KG1 (cell line): ENCODE measurements around the gene ARL4C.

Source experiments
- DNase-seq: peaks from one replicate; lab custom pipeline; 2025; lab: John Stamatoyannopoulos, UW

ARL4C gene

GRCh38 chr2:234446404-234447076 is 50.3 kb downstream of the ARL4C start:
- peak; percentile 76 for DNase-seq

DNA sequence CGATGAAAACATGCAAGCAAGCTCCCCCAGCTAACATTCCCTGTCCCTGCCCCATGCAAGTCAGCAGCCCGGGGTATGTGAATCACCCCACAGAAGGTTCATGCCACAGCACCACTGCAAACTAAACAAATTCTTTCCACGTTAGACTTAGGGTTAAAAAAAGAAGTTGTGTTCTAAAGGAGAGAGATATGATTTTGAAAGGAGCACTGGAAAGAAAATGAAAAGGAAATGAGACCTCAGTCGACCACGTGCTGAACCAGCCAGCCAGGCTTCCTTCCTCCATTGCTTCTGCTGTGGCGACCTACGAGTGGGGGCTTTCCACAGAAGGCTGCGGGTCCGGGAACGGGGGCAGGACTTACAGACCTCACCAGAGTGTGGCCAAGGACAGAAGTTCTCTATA is 52.0 kb downstream of the ARL4C start:
- DNase-seq, result peak; percentile 72

DNA sequence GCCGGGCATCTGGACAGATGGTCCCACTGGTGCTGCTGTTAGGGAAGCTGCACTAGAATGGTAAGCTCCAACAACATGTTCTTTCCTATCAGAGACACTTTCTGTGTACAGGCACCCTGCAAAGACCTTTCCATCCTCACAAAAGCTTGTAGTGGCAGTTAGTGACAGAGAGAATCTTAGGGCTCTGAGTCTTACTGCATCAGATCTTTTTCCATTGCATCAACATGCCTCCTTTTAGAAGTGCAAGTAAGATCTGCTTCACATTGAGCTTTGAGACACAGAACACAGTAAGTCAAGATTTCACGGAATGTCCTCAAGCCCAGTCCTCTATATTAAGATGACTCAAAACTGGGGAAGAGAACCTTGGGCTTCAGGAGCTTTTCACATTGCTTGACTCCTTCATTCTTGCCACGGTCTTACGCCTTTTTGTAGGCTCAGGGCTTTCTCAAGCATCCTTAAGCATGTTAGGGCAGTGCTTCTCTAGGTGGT is 52.6 kb downstream of the ARL4C start:
- no peak for DNase-seq
